Effector CD8-positive, alpha-beta T cell (primary cell): ENCODE results near the gene CALCR.
"Not testable (repeated sequence)": the region's sequence is repeated elsewhere in the genome, so short reads cannot be mapped to it uniquely, and the experiment has no call there.

Source experiments
- DNase-seq: peaks from one replicate; lab custom pipeline; 2025; lab: John Stamatoyannopoulos, UW
- total RNA-seq, 4 experiments: gene quantifications; one replicate each; lab custom pipeline; 2026; lab: John Stamatoyannopoulos, UW

CALCR gene
- 0 to 0.18 (median 0) reads per million in 4 experiments for total RNA-seq

DNA sequence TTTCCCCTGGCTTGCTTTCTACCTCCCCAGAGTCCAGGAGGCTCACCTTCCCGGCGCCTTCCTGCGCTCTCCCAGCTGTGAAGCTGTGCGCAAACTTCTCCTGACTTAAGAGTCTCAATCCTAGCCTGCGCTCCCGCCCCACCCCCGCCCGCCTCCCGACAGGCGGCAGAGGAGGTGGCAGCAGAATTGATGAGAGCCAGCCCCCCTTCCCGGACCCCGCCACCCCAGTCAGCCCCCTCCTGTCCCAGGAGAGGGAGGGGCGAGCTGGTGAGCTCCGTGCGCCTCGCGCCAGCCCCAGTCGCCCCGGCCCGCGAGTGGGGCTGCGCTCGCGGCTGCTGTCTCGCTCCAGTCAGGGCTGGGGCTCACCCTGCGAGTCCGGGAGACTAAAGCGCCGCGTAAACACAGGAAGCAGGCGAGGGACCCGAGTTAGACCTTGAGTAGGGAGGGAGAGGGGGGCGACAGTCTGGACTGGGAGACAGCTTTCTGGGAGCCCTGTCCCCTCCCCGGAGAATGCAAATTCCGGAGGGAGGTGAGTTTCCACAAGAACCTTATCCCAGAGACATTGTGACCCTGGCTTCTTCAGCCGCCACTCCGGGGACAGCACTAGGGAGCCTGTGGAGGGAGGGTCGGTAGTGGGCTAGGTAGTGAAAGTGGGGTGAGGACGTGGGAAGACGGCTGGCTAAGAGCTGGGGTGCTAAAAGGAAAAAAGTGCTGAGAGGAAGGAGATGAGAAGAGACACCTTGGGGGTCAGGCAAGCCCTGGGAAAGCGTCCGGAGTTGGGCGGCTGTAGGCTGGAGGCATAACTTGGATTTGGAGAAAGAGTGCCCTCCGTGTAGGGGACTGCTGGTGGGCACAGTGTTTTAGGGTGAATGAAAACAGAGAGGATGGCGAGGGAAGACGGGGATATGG, at the start of gene CALCR:
CALCR (minus strand) TSS at position 79 of the 909 bp plus-strand sequence. CDS start 87,743 bp downstream, outside the sequence.
- no peak for DNase-seq

DNA sequence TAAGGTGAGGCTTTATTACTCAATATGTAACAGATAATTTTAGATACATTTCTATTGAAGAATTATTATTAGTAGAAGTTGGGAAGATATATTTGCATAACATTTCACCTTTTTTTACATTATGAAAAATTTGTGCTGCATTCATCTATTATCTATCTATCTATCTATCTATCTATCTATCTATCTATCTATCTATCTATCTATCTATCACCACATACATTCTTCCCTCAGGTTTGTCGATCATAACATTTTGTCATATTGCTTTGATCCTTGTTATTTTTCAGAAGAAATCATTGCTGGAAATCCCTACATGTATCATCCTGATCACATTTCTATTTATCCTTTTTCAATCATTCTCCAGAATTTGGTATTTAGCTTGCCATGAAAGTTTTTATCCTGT, 49.3 kb upstream of the CALCR start:
- no peak for DNase-seq

DNA sequence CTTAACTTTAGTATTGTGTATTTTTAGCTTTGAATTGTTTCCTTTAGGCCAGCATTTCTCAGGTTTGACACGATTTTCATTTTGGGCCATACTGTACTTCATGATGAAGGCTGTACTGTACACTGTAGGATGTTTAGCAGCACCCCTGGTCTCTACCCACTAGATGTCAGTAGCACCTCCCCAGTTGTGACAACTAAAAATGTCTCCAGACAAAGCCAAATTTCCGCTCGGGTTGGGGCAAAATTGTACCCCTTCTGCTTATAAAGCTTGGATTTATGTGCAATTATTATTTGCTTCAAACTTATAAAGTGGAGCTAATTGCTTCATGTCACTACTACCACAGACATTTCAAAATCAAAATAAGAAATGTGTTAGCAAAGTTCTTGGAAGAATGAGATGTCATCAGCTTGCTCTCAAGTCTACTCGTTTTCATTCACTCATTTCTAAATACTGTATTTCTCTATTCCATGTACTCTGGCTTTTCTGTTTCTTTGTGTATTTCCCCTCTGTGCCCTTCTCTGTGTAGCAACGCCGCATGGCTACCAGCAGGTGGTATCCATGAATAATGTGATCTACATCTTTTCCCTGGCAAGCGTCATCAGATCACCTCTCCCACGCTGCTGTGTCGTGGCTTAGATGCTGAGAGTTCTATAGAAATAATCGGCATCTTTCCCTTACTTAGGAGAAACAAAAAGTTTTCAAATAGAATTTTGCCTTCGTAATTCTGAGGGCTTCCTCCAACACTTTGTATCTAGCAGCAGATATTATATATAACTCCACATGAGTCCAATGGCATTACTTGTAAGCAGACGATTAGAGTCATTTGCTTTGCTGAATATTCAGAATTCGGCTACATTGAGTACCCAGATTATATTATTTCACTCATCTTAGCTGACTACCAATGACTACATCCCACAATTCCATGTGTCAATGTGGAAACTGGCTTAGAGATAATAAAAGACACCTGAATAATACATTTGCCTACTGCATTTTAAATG, 47.8 kb upstream of the CALCR start:
- no peak for DNase-seq

DNA sequence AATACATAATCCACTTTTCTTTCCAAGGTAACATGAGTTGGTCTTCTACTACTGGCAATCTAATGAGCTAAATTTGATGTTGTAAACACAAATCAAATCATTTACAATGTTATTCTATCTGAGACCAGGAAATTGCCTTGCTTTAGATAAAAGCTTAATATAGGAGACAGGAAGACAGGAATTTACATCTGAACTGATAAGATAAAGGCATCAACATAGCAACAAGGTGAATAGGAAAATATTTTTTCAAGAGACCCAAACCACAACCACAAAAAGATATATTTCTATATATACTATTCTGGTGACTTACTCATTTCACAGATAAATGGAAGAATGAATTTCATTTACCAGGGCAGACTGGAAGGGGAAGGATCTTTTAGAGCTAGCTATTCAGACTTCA, 46.3 kb upstream of the CALCR start:
- DNase-seq: no peak

DNA sequence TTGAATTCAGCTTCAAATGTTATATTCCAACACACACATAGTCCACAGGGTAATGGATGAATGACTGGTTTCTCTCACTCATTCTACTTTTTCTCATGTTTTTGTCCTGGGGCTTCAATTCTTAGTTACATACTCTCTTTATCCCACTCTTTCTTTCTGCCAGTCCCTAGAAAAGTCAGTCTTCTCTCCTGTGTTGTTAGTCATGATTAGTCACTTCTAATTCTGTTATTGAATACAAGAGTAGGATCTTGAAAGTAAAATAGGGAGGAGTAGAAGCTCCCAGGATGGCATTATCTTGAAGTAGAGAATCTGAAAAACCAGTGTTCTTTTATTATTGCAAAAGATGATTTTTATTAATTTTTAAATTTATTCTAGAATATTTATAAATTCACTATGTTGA, 45.5 kb upstream of the CALCR start:
- no peak for DNase-seq

DNA sequence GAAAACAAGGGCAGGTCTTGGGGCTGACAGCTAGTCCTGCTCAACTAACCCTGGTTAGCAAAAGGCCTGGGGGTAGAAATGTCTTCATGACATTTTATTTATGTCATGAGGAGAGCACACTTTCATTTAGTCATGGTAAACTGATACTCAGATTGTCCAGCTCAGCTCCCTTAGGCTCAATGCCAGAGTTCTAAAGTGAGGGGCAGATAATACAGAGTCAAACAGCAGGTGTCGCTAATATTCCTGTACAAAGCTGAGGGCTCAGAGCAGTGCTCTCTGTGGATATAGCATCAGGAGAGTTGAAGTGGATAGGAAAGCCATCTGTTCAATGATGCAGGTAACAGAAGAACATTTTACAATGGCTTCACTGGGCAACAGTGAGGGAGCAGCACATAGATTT, 26.8 kb upstream of the CALCR start:
- DNase-seq: no peak

DNA sequence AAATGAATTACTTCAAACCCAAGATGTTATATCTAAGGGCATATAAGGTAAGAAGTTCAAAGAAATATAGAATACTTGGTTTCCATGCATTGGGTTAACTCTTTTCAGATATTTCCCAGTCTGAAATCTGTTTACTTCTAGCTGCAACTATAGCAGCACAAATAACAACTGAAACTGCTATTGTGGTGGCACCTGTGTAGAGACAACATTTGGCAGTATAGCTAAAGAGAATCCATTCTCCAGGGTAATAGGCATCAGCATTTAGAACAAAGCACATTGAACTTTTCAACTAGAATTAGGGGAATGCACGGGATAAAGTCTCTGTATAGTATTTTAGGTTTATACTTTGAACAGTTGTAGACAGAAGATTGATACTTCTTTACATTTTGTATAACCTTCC, 19.7 kb upstream of the CALCR start:
- DNase-seq: no peak

DNA sequence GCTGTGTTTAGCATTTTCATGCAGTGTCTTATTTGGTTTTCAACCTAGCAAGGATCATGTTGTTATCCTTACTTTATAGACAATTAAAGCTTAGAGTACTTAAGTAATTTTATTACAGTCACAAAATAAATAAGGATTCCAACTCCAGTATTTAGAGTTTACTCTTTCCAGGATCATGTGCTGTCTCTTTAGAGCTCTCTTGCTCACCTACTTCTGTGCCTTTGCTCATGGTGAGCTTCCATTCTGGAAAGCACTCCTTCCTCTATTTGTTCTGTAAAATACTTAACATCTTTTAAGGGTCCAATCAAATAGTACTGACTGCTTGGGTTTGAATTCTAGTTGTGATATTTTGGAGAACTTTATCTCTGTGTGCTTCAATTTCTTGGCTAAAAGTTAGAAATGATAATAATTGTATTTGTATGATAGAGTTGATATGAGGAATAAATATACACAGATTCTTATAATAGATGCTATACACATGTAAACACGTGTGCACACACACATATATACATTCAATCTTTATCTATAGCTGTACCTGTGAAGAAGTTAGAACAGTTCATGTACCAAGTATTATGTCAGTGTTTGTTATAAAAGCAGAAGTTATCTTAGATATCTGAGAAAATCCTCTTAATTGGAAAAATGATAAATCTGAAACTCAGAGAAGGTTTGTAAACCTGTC, 18.2 kb upstream of the CALCR start:
- DNase-seq: no peak

DNA sequence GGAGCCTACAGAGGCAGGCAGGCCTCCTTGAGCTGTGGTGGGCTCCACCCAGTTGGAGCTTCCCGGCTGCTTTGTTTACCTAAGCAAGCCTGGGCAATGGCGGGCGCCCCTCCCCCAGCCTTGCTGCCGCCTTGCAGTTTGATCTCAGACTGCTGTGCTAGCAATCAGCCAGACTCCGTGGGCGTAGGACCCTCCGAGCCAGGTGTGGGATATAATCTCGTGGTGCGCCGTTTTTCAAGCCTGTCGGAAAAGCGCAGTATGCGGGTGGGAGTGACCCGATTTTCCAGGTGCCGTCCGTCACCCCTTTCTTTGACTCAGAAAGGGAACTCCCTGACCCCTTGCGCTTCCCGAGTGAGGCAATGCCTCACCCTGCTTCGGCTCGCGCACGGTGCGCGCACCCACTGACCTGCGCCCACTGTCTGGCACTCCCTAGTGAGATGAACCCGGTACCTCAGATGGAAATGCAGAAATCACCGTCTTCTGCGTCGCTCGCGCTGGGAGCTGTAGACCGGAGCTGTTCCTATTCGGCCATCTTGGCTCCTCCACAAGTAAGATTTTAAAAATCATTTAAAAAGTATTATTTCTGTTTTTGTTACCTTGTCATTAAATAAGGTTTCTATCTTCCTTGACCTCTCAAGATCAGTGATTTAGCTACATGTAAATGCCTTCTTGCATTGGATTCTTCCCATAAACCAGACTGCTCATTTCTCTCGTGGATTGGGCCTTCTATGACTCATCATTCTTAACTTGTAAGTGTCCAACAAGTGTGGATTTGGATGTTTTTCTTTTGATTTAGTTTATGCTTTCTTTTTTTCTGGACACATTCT, 16.9 kb upstream of the CALCR start:
- not testable (repeated sequence) for DNase-seq

DNA sequence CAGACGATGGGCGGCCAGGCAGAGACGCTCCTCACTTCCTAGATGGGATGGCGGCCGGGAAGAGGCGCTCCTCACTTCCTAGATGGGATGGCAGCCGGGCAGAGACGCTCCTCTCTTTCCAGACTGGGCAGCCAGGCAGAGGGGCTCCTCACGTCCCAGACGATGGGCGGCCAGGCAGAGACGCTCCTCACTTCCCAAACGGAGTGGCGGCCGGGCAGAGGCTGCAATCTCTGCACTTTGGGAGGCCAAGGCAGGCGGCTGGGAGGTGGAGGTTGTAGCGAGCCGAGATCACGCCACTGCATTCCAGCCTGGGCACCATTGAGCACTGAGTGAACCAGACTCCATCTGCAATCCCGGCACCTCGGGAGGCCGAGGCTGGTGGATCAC, 11.9 kb upstream of the CALCR start:
- not testable (repeated sequence) for DNase-seq

DNA sequence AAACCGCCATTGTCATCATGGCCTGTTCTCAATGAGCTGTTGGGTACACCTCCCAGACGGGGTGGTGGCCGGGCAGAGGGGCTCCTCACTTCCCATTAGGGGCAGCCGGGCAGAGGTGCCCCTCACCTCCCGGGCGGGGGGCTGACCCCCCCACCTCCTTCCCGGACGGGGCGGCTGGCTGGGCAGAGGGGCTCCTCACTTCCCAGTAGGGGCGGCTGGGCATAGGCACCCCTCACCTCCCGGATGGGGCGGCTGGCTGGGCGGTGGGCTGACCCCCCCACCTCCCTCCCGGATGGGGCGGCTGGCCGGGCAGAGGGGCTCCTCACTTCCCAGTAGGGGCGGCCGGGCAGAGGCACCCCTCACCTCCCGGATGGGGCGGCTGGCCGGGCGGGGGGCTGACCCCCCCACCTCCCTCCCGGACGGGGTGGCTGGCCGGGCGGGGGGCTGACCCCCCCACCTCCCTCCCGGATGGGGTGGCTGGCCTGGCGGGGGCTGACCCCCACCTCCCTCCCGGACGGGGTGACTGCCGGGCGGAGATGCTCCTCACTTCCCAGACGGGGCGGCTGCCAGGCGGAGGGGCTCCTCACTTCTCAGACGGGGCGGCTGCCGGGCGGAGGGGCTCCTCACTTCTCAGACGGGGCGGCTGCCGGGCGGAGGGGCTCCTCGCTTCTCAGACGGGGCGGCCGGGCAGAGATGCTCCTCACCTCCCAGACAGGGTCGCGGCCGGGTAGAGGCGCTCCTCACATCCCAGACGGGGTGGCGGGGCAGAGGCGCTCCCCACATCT, 11.4 kb upstream of the CALCR start:
- DNase-seq: not testable (repeated sequence)

DNA sequence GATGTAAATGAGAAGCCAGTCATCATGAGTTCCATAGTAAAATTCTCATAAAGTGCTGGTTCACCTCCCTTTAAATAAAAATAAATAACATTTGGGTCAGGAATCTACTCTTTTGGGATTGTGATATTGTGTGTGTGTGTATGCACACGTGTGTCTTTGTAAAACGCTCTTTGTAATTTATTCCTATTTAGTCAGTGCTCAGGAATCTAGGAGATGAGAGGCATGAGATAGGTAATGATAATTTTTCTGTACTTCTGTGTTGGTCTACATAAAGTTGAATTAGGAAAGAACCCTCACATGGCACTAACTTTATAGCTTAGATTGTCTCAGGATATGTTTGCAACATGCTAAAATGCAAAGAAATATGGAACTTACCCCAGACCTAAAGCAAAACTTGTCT, 4.9 kb upstream of the CALCR start:
- no peak for DNase-seq

DNA sequence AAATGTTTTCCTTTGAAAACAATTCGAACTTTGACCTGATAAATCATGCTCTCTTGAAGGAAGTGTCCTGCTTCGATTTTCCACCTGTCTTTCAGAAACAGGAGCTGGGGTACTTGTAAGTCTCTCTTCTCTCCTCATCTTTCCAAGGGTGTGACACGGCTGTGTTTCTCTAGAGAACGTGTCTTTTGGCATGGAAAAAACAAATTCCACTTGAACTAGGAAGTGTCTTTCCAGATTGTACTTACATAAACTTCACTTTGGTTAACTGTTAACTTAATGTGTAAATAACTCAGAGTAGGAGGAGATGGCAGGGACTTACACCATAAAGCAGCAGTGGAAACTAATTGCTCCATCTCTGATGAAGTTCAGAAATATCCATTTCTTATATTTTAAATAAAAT, 4.2 kb upstream of the CALCR start:
- no peak for DNase-seq

DNA sequence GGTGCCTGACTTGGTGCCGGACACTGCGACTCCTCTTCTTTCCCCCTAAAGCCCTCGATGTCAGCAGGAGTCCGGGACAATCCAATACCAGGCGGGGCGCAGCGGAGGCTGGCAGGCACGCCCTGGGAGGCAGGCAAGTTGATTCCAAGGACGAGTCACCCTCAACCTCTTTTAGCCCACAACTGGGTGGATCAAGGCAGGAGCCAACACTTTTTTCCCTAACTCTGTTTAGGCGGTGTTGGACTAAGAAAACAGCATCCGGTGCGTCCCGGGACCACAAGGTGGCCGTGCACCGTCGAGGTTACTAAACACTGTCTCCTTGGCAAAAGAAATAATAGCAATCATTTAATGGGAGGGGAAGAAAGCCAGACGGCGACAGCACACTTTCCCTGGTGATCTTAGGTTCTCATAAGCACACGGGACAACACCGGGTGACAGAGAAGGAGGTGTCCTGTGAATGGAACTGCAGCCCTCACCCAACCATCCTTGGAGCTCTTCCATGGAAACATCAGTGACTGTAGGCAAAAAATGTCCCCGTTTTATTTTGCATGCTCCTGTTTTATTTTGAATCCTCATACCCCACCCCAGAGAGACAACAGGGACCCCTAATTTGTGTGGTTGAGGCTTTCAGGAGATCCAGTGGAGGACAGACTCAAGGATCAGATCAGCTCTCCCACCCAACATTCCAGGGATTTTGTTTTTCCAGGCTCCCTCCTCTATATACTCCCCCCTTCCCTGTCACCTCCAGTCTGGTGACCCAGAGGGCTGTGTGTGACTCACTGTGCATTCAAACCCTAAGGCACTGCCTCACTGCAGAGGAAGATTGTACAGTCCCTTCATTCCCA, 1.3 kb upstream of the CALCR start:
- no peak for DNase-seq

DNA sequence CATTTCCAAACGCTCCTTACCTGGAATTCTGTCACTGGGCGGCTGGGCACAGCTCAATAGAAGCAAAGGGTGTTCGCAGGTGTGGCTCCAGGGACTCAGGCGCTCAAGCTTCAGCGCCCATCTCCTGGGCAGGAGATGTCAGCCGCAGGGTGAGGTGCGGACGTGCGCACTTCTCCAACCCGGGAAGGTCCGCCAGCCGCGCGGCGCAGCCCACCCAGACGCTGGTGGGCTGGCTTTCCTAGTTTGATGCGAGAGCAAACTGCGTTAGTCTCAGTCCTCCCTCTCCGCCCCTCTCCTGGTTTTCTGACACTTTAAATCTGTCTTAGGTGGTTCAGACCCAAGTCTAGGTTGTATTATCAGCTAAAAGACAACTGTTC, 267 bp downstream of the CALCR start:
- no peak for DNase-seq

DNA sequence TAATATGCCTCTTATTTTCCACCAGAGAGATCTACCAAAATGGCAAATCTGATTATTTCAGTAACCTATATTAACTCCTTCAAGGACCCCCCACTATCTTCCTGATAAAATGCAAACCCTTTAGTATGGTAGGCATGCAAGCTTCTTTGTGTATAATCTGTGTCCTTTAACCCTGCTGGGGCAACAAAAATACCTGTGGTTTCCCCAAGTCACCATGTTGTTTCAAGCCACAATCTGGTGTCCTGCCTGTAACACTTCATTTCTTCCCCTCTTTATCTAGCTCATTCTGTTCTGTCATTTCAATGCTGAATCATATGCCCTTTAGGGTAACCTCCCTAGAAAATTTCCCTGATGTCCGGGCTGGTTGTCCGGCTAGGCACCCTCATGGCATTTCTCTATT, 5.3 kb downstream of the CALCR start:
- DNase-seq: no peak

DNA sequence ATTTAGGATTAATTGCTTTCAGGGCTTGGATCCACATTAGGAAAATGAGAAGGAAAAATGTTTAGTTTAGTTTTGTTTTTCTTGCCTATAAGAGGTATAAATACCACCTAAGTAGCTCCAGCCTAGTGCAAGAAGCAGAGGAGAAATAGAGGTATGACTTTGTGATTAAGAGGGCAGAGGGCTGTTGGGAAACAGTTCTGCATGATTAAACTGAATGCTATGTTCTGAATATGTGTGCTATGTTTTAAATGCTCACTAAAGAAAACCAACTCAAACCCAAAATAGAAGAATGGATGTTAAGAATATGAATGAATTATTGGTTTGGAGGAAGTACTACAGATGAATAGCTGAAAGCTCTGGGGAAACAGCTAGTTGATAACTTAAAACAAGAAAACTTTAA, 7.6 kb downstream of the CALCR start:
- DNase-seq: no peak

DNA sequence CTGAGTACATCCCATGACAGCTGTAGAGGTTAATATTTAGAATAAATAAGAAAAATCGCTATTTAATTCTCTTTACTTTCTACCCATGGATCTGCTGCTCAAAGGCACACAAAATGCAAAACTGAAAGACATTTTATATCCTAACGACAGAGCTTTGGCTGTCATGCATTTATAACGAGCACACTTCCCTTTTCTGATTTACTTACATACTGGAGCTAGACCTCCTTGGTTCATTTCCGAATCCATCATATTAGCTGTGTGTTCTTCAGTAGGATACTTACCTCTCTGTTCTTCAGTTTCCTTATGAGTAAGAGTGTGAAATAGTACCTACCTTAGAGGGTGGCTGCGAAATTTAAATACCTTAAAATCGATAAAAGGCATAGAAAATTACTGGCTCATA, 10.9 kb downstream of the CALCR start:
- no peak for DNase-seq

DNA sequence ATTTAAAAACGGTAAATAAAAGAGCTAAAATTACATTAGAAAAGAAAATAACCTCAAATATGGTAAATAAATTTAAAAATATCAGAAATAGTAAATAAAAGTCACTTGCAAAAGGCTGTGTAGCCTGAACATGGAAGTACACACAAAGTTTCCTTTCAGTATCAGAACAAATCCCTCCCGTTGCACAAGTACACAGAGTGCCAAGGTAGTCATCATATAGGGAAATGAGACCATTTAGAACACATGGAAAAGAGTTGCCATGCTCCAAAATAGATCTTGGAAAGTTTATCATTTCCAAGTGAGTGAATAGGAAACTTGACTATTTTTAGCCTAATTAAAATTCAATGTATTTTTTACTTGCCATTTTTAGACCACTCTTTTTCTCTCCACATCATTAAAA, 11.6 kb downstream of the CALCR start:
- no peak for DNase-seq
